Measurements from ENCODE around the gene TMEM40. TPM values are rescaled to one million over a fixed set of nuclear protein-coding genes. Genes with fewer than 3 reads are reported as not detected.
A peak's percentile ranks its signal among the peaks of the same experiment; 100 is the strongest.

Gene TMEM40
- total and polyA plus RNA-seq, 9 of the 15 experiments (the other 6 are each of a cell fraction or from before 2014, with no cell fraction given) = 0.11 to 0.31 (median 0.14) TPM; not detected in 6

GRCh38 chr3:12716605-12717151, 42.4 kb downstream of the TMEM40 start (continued):
- TF ChIP-seq, protein P1, sequence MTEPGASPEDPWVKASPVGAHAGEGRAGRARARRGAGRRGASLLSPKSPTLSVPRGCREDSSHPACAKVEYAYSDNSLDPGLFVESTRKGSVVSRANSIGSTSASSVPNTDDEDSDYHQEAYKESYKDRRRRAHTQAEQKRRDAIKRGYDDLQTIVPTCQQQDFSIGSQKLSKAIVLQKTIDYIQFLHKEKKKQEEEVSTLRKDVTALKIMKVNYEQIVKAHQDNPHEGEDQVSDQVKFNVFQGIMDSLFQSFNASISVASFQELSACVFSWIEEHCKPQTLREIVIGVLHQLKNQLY (CRISPR knock-in tag; conservative IDR thresholded peaks at IDR 0.05) = no peak
- TF ChIP-seq, protein P2, sequence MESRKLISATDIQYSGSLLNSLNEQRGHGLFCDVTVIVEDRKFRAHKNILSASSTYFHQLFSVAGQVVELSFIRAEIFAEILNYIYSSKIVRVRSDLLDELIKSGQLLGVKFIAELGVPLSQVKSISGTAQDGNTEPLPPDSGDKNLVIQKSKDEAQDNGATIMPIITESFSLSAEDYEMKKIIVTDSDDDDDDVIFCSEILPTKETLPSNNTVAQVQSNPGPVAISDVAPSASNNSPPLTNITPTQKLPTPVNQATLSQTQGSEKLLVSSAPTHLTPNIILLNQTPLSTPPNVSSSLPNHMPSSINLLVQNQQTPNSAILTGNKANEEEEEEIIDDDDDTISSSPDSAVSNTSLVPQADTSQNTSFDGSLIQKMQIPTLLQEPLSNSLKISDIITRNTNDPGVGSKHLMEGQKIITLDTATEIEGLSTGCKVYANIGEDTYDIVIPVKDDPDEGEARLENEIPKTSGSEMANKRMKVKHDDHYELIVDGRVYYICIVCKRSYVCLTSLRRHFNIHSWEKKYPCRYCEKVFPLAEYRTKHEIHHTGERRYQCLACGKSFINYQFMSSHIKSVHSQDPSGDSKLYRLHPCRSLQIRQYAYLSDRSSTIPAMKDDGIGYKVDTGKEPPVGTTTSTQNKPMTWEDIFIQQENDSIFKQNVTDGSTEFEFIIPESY (CRISPR knock-in tag; IDR thresholded peaks at IDR 0.05) = no peak
- TF ChIP-seq TAF1 (IDR thresholded peaks at IDR 0.05; ENCODE audit: control insufficient read depth, extremely low read depth, insufficient read depth, low read length, severe bottlenecking) = no peak
- TF ChIP-seq ELF4 (CRISPR knock-in tag; IDR thresholded peaks at IDR 0.05) = no peak
- no peak for TF ChIP-seq XRCC3 (IDR thresholded peaks at IDR 0.05)
- TF ChIP-seq CEBPB (tag; IDR thresholded peaks at IDR 0.05) = no peak
- no peak for TF ChIP-seq KLF6 (CRISPR knock-in tag; IDR thresholded peaks at IDR 0.05; ENCODE audit: borderline replicate concordance)
- TF ChIP-seq COPS2 (conservative IDR thresholded peaks at IDR 0.05) = no peak
- TF ChIP-seq TAL1 (IDR thresholded peaks at IDR 0.05) = 0 out of 2 replicates have a peak, but pooled peaks have one; percentile 7
- peak; percentile 63; the same call in 1 of the 2 replicates for TF ChIP-seq ELF1 (tag; IDR thresholded peaks at IDR 0.05)
- TF ChIP-seq CGGBP1 (CRISPR knock-in tag; IDR thresholded peaks at IDR 0.05) = no peak
- TF ChIP-seq EP300 (IDR thresholded peaks at IDR 0.05; ENCODE audit: low read length) = peak; percentile 40; the same call in 1 of the 2 replicates
- no peak for TF ChIP-seq FOXJ2 (tag; IDR thresholded peaks at IDR 0.05)
- no peak for TF ChIP-seq ZBTB11 (CRISPR knock-in tag; IDR thresholded peaks at IDR 0.05)
- TF ChIP-seq XRCC5 (IDR thresholded peaks at IDR 0.05; ENCODE audit: low read depth, low read length) = no peak
- no peak for TF ChIP-seq ZNF354B (CRISPR knock-in tag; IDR thresholded peaks at IDR 0.05)
- TF ChIP-seq ZC3H11A (IDR thresholded peaks at IDR 0.05; ENCODE audit: low read depth, low read length) = no peak
- TF ChIP-seq, protein P3, sequence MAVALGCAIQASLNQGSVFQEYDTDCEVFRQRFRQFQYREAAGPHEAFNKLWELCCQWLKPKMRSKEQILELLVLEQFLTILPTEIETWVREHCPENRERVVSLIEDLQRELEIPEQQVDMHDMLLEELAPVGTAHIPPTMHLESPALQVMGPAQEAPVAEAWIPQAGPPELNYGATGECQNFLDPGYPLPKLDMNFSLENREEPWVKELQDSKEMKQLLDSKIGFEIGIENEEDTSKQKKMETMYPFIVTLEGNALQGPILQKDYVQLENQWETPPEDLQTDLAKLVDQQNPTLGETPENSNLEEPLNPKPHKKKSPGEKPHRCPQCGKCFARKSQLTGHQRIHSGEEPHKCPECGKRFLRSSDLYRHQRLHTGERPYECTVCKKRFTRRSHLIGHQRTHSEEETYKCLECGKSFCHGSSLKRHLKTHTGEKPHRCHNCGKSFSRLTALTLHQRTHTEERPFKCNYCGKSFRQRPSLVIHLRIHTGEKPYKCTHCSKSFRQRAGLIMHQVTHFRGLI (CRISPR knock-in tag; IDR thresholded peaks at IDR 0.05) = no peak
- TF ChIP-seq EZH2 (IDR thresholded peaks at IDR 0.05; ENCODE audit: borderline replicate concordance, low read depth, low read length) = no peak
- no peak for TF ChIP-seq HNRNPLL (IDR thresholded peaks at IDR 0.05; ENCODE audit: low read depth, low read length, poor library complexity, severe bottlenecking)
- TF ChIP-seq POLR2AphosphoS5 (IDR thresholded peaks at IDR 0.05; ENCODE audit: control insufficient read depth, insufficient read depth, low read depth, low read length) = no peak
